Thyroid gland (tissue), 4 donors: ENCODE measurements around the gene GPR78. TPM values are rescaled to one million over a fixed set of nuclear protein-coding genes. Genes with fewer than 3 reads are reported as not detected.

ENCODE experiments used
- DNase-seq, 2 donors: peaks; one replicate each; pipeline ENCODE4 v3.0.0-alpha.2; 2019
- H3K27ac ChIP-seq, 3 donors: fragments of 200-600 bp; sonication (generic); 1 replicate in 2 of 3; 2 replicates in 1 of 3; pipeline ENCODE4 v1.5.1; 2016 to 2019; ENCODE audit warnings: mild to moderate bottlenecking in 1 of 3, moderate library complexity in 1 of 3
- H3K27me3 ChIP-seq: fragments of 200-600 bp; sonication (generic); one replicate; pipeline ENCODE4 v1.5.1; 2019
- H3K36me3 ChIP-seq, 2 donors: fragments of 200-600 bp; sonication (generic); one replicate each; pipeline ENCODE4 v1.5.1; 2016 to 2019
- H3K4me1 ChIP-seq, 2 donors: fragments of 200-600 bp; sonication (generic); one replicate each; pipeline ENCODE4 v1.5.1; 2017 to 2019
- H3K4me3 ChIP-seq, 3 donors: fragments of 200-600 bp; sonication (generic); replicated peaks in 1 of 3; 1 replicate in 2 of 3; 2 replicates in 1 of 3; pipeline ENCODE4 v1.5.1; 2016; ENCODE audit warnings: mild to moderate bottlenecking in 1 of 3
- H3K9me3 ChIP-seq: fragments of 200-600 bp; sonication (generic); one replicate; pipeline ENCODE4 v1.5.1; 2017
- POLR2A ChIP-seq, 2 donors: fragments of 450-650 bp; IDR thresholded peaks; one replicate each; pipeline ENCODE4 v1.6.1; 2017; ENCODE audit warnings: antibody characterized with exemption in 2 of 2, mild to moderate bottlenecking in 2 of 2, moderate library complexity in 1 of 2
- WGBS, 2 donors: methylation state at CpG; one replicate each; pipeline ENCODE4 v1.1.5; 2017; 5-methylcytosine and 5-hydroxymethylcytosine counted together
- intact Hi-C: fragments of 100-400 bp; cut with DNase I; formaldehyde crosslinking; loops from one replicate; pipeline ENCODE4 v1.15.1; 2023
- total RNA-seq, 4 donors: library from RNA; depleted of rRNA; stranded (reverse); fragments of >200 nt; gene quantifications; one replicate each; pipeline ENCODE4 v1.2.3, GENCODE V29; 2016
- TF ChIP-seq, protein P1 (sequence below), 6 experiments: fragments of 200-600 bp in 3 of 6; fragments of 450-650 bp in 3 of 6; sonication (generic) in 3 of 6; IDR thresholded peaks; one replicate each; pipeline ENCODE4 v1.5.1; 2016 to 2019; ENCODE audit warnings: antibody characterized with exemption in 6 of 6, mild to moderate bottlenecking in 2 of 6, inconsistent platforms in 1 of 6, moderate library complexity in 1 of 6

GPR78 gene
- total RNA-seq, 4 donors from 2014 or later = not detected

DNA sequence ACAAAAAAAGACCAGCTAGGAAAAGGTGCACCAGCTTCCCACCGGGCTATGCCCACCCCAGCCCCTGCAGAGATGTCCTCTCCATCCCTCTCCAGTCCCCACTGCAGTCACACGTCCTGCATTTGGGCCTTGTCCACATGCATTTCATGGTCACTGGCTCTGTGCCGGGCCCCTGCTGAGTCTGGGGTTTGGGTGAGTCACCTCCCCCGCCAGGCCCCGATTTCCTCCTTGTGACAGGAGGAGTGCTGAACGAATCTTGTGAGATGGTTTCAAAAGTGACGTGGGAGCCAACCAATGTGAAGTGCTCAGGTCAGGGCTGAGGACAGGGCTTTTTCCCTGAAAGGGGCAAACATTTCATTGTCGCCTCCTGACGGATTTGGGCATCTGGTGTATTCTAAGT, 19.5 kb downstream of the GPR78 start:
- 72 to 78% methylated on average over 8 to 9 of the region's 9 CpGs for WGBS, 2 donors

DNA sequence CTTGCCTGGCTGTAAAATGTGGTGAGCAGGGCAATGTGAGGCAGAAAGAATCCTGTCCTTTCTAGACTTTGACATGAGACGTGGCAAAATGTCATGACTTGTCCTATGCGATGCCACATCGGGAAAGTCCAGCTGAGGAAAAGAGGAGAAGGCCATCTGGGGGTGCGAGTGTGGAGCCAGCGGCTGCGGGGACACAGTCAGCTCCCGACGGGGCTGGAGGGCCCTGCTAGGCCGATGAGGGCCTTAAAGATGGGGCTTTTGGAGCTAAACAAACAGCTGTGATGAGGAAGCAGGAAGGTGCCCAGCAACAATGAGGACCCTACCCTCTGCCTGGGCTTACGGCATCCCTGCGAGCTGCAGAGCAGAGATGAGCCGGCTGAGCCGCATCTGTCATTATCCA, 20.1 kb downstream of the GPR78 start:
- intact Hi-C loops = no loop called here
- H3K4me3 ChIP-seq = no peak overlapping the region
- DNase-seq = no peak
- H3K9me3 ChIP-seq = no peaks in the 10 kb centered on the region
- no peak overlapping the region for H3K27ac ChIP-seq
- TF ChIP-seq POLR2A (IDR thresholded peaks at IDR 0.05) = no peak
- TF ChIP-seq, protein P1, sequence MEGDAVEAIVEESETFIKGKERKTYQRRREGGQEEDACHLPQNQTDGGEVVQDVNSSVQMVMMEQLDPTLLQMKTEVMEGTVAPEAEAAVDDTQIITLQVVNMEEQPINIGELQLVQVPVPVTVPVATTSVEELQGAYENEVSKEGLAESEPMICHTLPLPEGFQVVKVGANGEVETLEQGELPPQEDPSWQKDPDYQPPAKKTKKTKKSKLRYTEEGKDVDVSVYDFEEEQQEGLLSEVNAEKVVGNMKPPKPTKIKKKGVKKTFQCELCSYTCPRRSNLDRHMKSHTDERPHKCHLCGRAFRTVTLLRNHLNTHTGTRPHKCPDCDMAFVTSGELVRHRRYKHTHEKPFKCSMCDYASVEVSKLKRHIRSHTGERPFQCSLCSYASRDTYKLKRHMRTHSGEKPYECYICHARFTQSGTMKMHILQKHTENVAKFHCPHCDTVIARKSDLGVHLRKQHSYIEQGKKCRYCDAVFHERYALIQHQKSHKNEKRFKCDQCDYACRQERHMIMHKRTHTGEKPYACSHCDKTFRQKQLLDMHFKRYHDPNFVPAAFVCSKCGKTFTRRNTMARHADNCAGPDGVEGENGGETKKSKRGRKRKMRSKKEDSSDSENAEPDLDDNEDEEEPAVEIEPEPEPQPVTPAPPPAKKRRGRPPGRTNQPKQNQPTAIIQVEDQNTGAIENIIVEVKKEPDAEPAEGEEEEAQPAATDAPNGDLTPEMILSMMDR (IDR thresholded peaks at IDR 0.05) = no peak
- no peaks in the 10 kb centered on the region for H3K4me1 ChIP-seq
- 90 to 91% methylated on average over 13 of the region's 13 CpGs for WGBS, 2 donors
- H3K36me3 ChIP-seq = no peaks in the 10 kb centered on the region
- H3K27me3 ChIP-seq = no peaks in the 10 kb centered on the region

More for the DNA sequence above, 19.5 kb downstream of the GPR78 start:
- Histone ChIP-seq H3K9me3 (no peaks in the 10 kb centered on the region), H3K4me3 (no peak overlapping the region), H3K27ac (no peak overlapping the region), H3K36me3 (no peaks in the 10 kb centered on the region), H3K4me1 (no peaks in the 10 kb centered on the region), H3K27me3 (no peaks in the 10 kb centered on the region)
- DNase-seq = no peak
- intact Hi-C loops = loop anchor here (10.0 kb wide), 1 partner anchor 355 kb away; no protein-coding TSS in a partner anchor
- TF ChIP-seq, protein P1 (IDR thresholded peaks at IDR 0.05) = no peak
- no peak for TF ChIP-seq POLR2A (IDR thresholded peaks at IDR 0.05)

DNA sequence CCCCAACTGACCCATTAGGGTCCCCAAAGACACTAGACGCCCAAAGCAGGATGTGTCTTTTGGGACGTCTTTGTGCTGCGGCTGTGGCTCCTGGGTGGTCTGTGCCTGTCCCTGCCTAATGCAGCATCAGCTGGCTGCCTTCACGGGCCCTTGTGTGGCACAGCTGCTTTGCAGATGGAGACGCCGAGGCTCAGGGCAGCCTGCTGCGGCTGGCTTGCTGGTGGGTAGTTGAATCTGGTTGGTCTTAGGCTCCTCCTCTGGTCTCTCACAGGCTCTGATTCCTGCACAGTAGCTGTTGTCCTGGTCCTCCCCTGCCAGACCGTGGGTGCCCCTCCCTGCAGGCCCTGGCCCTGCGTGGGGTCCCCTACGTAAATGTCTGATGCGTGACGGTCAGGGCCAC, 20.5 kb downstream of the GPR78 start:
- Histone ChIP-seq H3K4me1 (no peaks in the 10 kb centered on the region), H3K4me3 (no peak overlapping the region), H3K27me3 (no peaks in the 10 kb centered on the region), H3K36me3 (no peaks in the 10 kb centered on the region), H3K27ac (no peak overlapping the region), H3K9me3 (no peaks in the 10 kb centered on the region)
- intact Hi-C loops = no loop called here
- WGBS, 2 donors = 62% methylated on average over 3 of the region's 12 CpGs; no CpG with 5 or more reads in 1 of the 2 donors
- TF ChIP-seq POLR2A (IDR thresholded peaks at IDR 0.05) = no peak
- TF ChIP-seq, protein P1 (IDR thresholded peaks at IDR 0.05) = no peak
- DNase-seq = no peak

DNA sequence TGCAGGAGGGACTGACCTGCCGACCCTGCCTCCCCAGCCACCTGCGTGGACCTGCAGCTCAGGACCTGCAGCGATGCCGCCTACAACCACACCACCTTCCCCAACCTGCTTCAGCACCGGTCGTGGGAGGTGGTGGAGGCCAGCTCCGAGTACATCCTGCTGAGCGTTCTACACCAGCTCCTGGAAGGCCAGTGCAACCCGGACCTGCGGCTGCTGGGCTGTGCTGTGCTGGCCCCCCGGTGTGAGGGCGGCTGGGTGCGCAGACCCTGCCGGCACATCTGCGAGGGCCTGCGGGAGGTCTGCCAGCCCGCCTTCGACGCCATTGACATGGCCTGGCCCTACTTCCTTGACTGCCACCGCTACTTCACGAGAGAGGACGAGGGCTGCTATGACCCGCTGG, 20.9 kb downstream of the GPR78 start:
- no peak for DNase-seq
- Histone ChIP-seq H3K4me1 (no peaks in the 10 kb centered on the region), H3K4me3 (no peak overlapping the region), H3K27me3 (no peaks in the 10 kb centered on the region), H3K27ac (no peak overlapping the region), H3K36me3 (no peaks in the 10 kb centered on the region), H3K9me3 (no peaks in the 10 kb centered on the region)
- intact Hi-C loops = no loop called here
- TF ChIP-seq POLR2A (IDR thresholded peaks at IDR 0.05) = no peak
- WGBS, 2 donors = 70 to 90% methylated on average over 2 to 20 of the region's 23 CpGs

DNA sequence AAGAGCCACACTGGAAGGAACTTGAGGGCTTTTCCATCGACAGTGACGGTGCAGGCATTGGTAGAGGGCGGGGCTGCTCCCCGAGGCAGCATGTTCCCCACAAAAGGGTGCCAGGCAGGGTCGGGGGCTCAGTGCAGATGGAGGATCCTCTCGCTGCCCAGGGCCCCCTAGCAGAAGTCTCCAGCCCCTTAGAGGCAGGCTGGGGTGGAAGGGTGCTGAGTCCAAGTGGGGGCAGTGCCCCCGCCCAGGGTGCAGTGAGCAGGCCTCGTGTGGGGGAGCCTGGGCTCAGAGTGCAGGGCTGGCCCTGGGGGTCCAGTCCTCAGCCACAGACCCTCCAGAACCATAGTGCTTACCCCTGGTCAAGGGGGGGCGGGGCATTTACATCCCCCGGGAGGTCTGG, 21.4 kb downstream of the GPR78 start:
- TF ChIP-seq, protein P1 (IDR thresholded peaks at IDR 0.05) = no peak
- TF ChIP-seq POLR2A (IDR thresholded peaks at IDR 0.05) = no peak
- Histone ChIP-seq H3K36me3 (no peaks in the 10 kb centered on the region), H3K9me3 (no peaks in the 10 kb centered on the region), H3K27ac (no peak overlapping the region), H3K4me1 (no peaks in the 10 kb centered on the region), H3K27me3 (no peaks in the 10 kb centered on the region), H3K4me3 (no peak overlapping the region)
- no peak for DNase-seq
- intact Hi-C loops = no loop called here
- 84 to 93% methylated on average over 3 to 8 of the region's 10 CpGs for WGBS, 2 donors
